ENCODE data around the gene ZBTB6. TPM values are rescaled to one million over a fixed set of nuclear protein-coding genes. Genes with fewer than 3 reads are reported as not detected.

The ZBTB6 gene
- total and polyA plus RNA-seq, 2 of the 8 experiments (the other 6 are each of a cell fraction or from before 2014, with no cell fraction given) = 2.0 to 10.0 TPM

DNA sequence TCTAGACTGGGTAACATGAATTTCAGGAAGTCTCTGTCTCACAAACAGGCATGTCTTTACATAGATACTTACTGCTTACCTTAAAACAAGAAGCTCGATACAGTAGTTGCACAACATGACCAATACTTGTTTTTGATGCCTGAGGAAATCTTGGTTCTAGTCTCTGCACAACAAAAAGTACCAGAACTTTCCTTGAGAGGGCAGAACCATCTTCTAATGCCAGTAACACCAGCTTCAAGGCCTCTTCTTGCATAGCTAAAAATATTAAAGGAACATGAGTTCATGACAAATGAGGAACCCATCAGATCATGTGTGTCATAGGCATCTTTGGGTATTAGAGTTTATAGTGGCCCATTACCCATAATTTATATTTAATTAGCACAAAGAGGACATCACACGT, 30.0 kb downstream of the ZBTB6 start:
- Histone ChIP-seq H4K8ac (ENCODE audit: extremely low read depth, insufficient read depth, low read length) (no peak overlapping the region), H3K4ac (replicated peaks; ENCODE audit: insufficient read length, low read depth, low read length) (no peak overlapping the region), H4K5ac (ENCODE audit: insufficient read length, low read depth, low read length) (no peak overlapping the region), H3K4me2 (ENCODE audit: insufficient read depth in 1 of 2, low read depth in 2 of 2, low read length in 2 of 2) (no peak overlapping the region), H4K20me1 (replicated peaks in 1 of 2; ENCODE audit: control insufficient read depth in 1 of 2, insufficient read depth in 2 of 2, low read length in 2 of 2) (peaks cover 0 to 1% of the 10 kb centered on the region in 2 experiments), H2BK12ac (ENCODE audit: low read depth, low read length) (no peak overlapping the region), H2AK5ac (ENCODE audit: low read depth, low read length) (no peak overlapping the region), H2BK20ac (ENCODE audit: low read length) (no peak overlapping the region), H2BK120ac (replicated peaks; ENCODE audit: low read depth, low read length) (no peak overlapping the region), H3K56ac (replicated peaks; ENCODE audit: insufficient read length, low read depth, low read length) (no peak overlapping the region), H3K14ac (ENCODE audit: insufficient read length) (no peak overlapping the region), H2BK5ac (ENCODE audit: low read depth, low read length) (no peak overlapping the region), H2BK15ac (ENCODE audit: low read length) (no peak overlapping the region), H3K9ac (replicated peaks in 1 of 4; ENCODE audit: extremely low read depth in 1 of 4, low read depth in 3 of 4, low read length in 3 of 4) (no peak overlapping the region), H3K23me2 (ENCODE audit: low read depth, low read length) (no peaks in the 10 kb centered on the region), H3K18ac (ENCODE audit: extremely low read depth, low read length) (no peak overlapping the region), H4K91ac (replicated peaks; ENCODE audit: insufficient read length, low read length) (no peak overlapping the region), H3K9me3 (ENCODE audit: insufficient read depth in 2 of 2, low read depth in 1 of 2, low read length in 1 of 2) (no peaks in the 10 kb centered on the region), H3K36me3 (ENCODE audit: control insufficient read depth in 2 of 4, insufficient read depth in 4 of 4, low read length in 3 of 4) (peaks cover 7 to 64% (median 40%) of the 10 kb centered on the region in 4 experiments), H3K79me2 (ENCODE audit: control insufficient read depth in 1 of 2, insufficient read depth in 2 of 2, low read length in 2 of 2) (no peaks in the 10 kb centered on the region), H3K79me1 (ENCODE audit: low read depth, low read length) (no peaks in the 10 kb centered on the region), H3K4me3 (ENCODE audit: extremely low read depth in 1 of 4, insufficient read depth in 2 of 4, low read depth in 3 of 4, low read length in 4 of 4) (no peak overlapping the region), H3K23ac (ENCODE audit: insufficient read length) (no peak overlapping the region), H3K4me1 (replicated peaks in 1 of 4; ENCODE audit: control insufficient read depth in 3 of 4, insufficient read depth in 4 of 4, low read length in 3 of 4) (no peaks in the 10 kb centered on the region), H2AFZ (ENCODE audit: low read length) (no peak overlapping the region), H3K27ac (ENCODE audit: low read depth, low read length) (no peak overlapping the region), H3K27me3 (replicated peaks in 1 of 4; ENCODE audit: control insufficient read depth in 3 of 4, extremely low read depth in 1 of 4, insufficient read depth in 3 of 4, low read length in 3 of 4) (no peaks in the 10 kb centered on the region)
- ChIA-PET POLR2A (ENCODE audit: partially characterized antibody) (interaction anchor here (0.8 to 1.2 kb wide), 2 partner anchors 9 to 24 kb away, joined by 3 to 4 read pairs; no protein-coding TSS in a partner anchor), CTCF (ENCODE audit: partially characterized antibody) (interaction anchor here (1.0 kb wide), 1 partner anchor 93 kb away, joined by 3 read pairs; no protein-coding TSS in a partner anchor)
- FAIRE-seq (no peak), DNase-seq (ENCODE audit: low read depth in 1 of 2, low spot score in 2 of 2) (no peak)
- WGBS, 2 experiments (ENCODE audit: extremely low coverage in 1 of 2, insufficient coverage in 1 of 2, insufficient read length in 1 of 2, insufficient replicate concordance in 2 of 2, low coverage in 1 of 2, low lambda C conversion rate in 2 of 2, missing lambda C conversion rate in 1 of 2) = 98 to 100% methylated on average over 1 to 2 of the region's 2 CpGs
- no peak for TF ChIP-seq ZNF274 (IDR thresholded peaks at IDR 0.05; ENCODE audit: borderline replicate concordance, extremely low read depth, low read length)
- TF ChIP-seq TAF7 (optimal IDR thresholded peaks at IDR 0.05; ENCODE audit: borderline replicate concordance, low read depth, low read length) = no peak
- no peak for TF ChIP-seq CHD2 (IDR thresholded peaks at IDR 0.05; ENCODE audit: low read length)

Data from H1 (cell line).